Coronary artery (tissue), 2 donors: Measurements from ENCODE around the gene TGFB2.

ENCODE experiments used
- DNase-seq: peaks from one replicate; pipeline ENCODE4 v3.0.0-alpha.2; 2017; ENCODE audit warnings: low spot score
- H3K27ac ChIP-seq, 2 donors: fragments of 200-600 bp; sonication (generic); one replicate each; pipeline ENCODE4 v1.5.1; 2016 to 2019
- H3K4me3 ChIP-seq: fragments of 200-600 bp; sonication (generic); 2 replicates; pipeline ENCODE4 v1.5.1; 2016; ENCODE audit warnings: mild to moderate bottlenecking, moderate library complexity
- TF ChIP-seq, protein P1 (sequence below): fragments of 200-600 bp; sonication (generic); IDR thresholded peaks from one replicate; pipeline ENCODE4 v1.5.1; 2019; ENCODE audit warnings: antibody characterized with exemption

The TGFB2 gene

GRCh38 chr1:218444173-218444572 is 99.0 kb downstream of the TGFB2 start:
- H3K27ac ChIP-seq = no peak overlapping the region
- no peak for DNase-seq

GRCh38 chr1:218444588-218444987 is 99.5 kb downstream of the TGFB2 start:
- TF ChIP-seq, protein P1, sequence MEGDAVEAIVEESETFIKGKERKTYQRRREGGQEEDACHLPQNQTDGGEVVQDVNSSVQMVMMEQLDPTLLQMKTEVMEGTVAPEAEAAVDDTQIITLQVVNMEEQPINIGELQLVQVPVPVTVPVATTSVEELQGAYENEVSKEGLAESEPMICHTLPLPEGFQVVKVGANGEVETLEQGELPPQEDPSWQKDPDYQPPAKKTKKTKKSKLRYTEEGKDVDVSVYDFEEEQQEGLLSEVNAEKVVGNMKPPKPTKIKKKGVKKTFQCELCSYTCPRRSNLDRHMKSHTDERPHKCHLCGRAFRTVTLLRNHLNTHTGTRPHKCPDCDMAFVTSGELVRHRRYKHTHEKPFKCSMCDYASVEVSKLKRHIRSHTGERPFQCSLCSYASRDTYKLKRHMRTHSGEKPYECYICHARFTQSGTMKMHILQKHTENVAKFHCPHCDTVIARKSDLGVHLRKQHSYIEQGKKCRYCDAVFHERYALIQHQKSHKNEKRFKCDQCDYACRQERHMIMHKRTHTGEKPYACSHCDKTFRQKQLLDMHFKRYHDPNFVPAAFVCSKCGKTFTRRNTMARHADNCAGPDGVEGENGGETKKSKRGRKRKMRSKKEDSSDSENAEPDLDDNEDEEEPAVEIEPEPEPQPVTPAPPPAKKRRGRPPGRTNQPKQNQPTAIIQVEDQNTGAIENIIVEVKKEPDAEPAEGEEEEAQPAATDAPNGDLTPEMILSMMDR = no peak
- no peak overlapping the region for H3K27ac ChIP-seq
- no peak overlapping the region for H3K4me3 ChIP-seq
- no peak for DNase-seq

More at GRCh38 chr1:218444173-218444572, 99.0 kb downstream of the TGFB2 start:
- TF ChIP-seq, protein P1 = no peak
- H3K4me3 ChIP-seq = no peak overlapping the region

- no peak for DNase-seq
- Histone ChIP-seq H3K4me3 (no peak overlapping the region), H3K27ac (peak overlapping the region in 1 of 2 donors; percentile 65)
- TF ChIP-seq, protein P1 = no peak
Measured at GRCh38 chr1:218447010-218447689, 102.0 kb downstream of the TGFB2 start.

DNA sequence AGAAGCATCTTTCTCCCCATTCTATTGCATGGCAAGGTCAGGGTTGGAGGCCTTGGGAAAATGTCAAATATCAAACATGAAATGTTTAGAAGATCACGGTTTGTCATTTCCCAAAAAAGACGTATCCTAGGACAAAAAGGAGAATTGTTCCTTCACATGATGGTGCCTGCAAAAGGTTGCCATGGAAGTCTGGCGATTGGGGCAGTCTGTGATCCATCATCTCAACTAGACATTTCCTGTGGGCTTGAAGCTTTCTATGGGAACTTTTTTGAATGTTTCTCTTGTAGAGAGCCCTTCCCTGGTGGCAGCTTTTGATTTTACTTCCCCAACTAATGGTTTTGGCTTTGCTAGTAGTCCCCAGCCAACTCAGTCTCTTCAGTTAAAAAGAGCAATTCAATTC is 106.3 kb downstream of the TGFB2 start:
- Histone ChIP-seq H3K4me3 (no peak overlapping the region), H3K27ac (no peak overlapping the region)
- TF ChIP-seq, protein P1 = no peak
- DNase-seq = no peak

DNA sequence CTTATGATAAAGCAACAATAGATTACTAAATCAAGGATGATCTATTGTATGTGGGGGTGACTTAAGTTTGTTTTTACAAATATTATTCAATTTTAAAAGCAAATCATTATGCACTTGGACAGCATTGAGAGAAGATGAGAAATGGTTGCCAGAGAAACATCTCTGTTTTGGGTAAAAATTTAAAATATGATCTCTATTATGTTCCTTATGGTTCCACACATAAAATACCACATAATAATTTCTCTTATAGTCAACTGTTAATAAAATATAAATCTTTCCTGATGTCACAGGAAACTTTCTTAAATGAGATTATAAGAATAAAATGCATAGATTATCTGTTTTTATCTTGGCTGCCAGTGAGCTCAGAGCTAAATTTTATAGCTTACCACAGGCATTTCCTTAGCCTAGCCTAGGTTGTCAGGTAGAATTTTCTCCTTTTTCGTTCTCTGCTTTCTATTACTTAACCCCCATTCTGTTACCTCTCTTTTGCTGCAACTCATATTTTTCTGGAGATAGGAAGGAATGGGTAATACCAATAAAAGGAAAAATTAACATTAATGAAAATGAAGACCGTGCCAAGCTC is 109.7 kb downstream of the TGFB2 start:
- Histone ChIP-seq H3K27ac (no peak overlapping the region), H3K4me3 (no peak overlapping the region)
- no peak for DNase-seq
- TF ChIP-seq, protein P1 = no peak

- DNase-seq = no peak
- no peak overlapping the region for H3K27ac ChIP-seq
- TF ChIP-seq, protein P1 = no peak
- H3K4me3 ChIP-seq = no peak overlapping the region
Measured at GRCh38 chr1:218456444-218456843, 111.3 kb downstream of the TGFB2 start.

- DNase-seq = no peak
- Histone ChIP-seq H3K4me3 (peak overlapping the region; percentile 37), H3K27ac (peak overlapping the region; percentile 78 to 87)
- TF ChIP-seq, protein P1 = no peak
Measured at GRCh38 chr1:218459450-218459849, 114.3 kb downstream of the TGFB2 start.
